HEK293 (cell line): ENCODE data around the gene NEO1.

ENCODE experiments used
- BCL11A ChIP-seq: fragments of 450-650 bp; formaldehyde crosslinking; IDR thresholded peaks from 2 replicates; pipeline ENCODE4 v1.5.1; 2016; ENCODE audit warnings: low read depth, missing biosample characterization, missing genetic modification characterization
- GFI1B ChIP-seq: fragments of 450-650 bp; formaldehyde crosslinking; IDR thresholded peaks from 2 replicates; pipeline ENCODE4 v1.5.1; 2016; ENCODE audit warnings: missing biosample characterization, missing genetic modification characterization
- GLIS1 ChIP-seq: fragments of 450-650 bp; formaldehyde crosslinking; IDR thresholded peaks from 2 replicates; pipeline ENCODE4 v1.5.1; 2016; ENCODE audit warnings: missing biosample characterization, missing genetic modification characterization
- HOXC10 ChIP-seq: sonication (generic); formaldehyde crosslinking; IDR thresholded peaks from 2 replicates; pipeline ENCODE4 v1.8.1; 2023; ENCODE audit warnings: mild to moderate bottlenecking, missing genetic modification reagents
- IKZF3 ChIP-seq: fragments of 450-650 bp; IDR thresholded peaks from 2 replicates; pipeline ENCODE4 v1.5.0; 2018; ENCODE audit warnings: missing biosample characterization, mild to moderate bottlenecking, missing genetic modification characterization, moderate library complexity
- KLF10 ChIP-seq: fragments of 450-650 bp; IDR thresholded peaks from 2 replicates; pipeline ENCODE4 v1.5.1; 2018; ENCODE audit warnings: missing biosample characterization, mild to moderate bottlenecking, missing genetic modification characterization
- KLF8 ChIP-seq: fragments of 450-650 bp; formaldehyde crosslinking; IDR thresholded peaks from 2 replicates; pipeline ENCODE4 v1.5.1; 2016; ENCODE audit warnings: missing biosample characterization, missing genetic modification characterization
- MEIS1 ChIP-seq: sonication (generic); formaldehyde crosslinking; IDR thresholded peaks from 2 replicates; pipeline ENCODE4 v1.8.1; 2022; ENCODE audit warnings: missing genetic modification reagents, mild to moderate bottlenecking, borderline replicate concordance
- PATZ1 ChIP-seq: fragments of 450-650 bp; formaldehyde crosslinking; IDR thresholded peaks from 2 replicates; pipeline ENCODE4 v1.5.1; 2016; ENCODE audit warnings: missing biosample characterization, missing genetic modification characterization
- RBAK ChIP-seq: fragments of 450-650 bp; formaldehyde crosslinking; IDR thresholded peaks from 2 replicates; pipeline ENCODE4 v1.5.1; 2016; ENCODE audit warnings: missing biosample characterization, missing genetic modification characterization
- SCRT1 ChIP-seq: fragments of 450-650 bp; formaldehyde crosslinking; IDR thresholded peaks from 2 replicates; pipeline ENCODE4 v1.5.1; 2016; ENCODE audit warnings: missing biosample characterization, missing genetic modification characterization, borderline replicate concordance
- YY1 ChIP-seq: fragments of 450-650 bp; formaldehyde crosslinking; IDR thresholded peaks from 2 replicates; pipeline ENCODE4 v1.5.1; 2018; ENCODE audit warnings: missing biosample characterization, missing genetic modification characterization
- ZEB2 ChIP-seq: fragments of 450-650 bp; formaldehyde crosslinking; IDR thresholded peaks from 2 replicates; pipeline ENCODE4 v1.5.1; 2016; ENCODE audit warnings: missing biosample characterization, missing genetic modification characterization
- ZFP69B ChIP-seq: fragments of 450-650 bp; formaldehyde crosslinking; IDR thresholded peaks from 2 replicates; pipeline ENCODE4 v1.5.1; 2016; ENCODE audit warnings: missing biosample characterization, missing genetic modification characterization
- ZNF121 ChIP-seq: fragments of 450-650 bp; formaldehyde crosslinking; IDR thresholded peaks from 2 replicates; pipeline ENCODE4 v1.5.1; 2016; ENCODE audit warnings: missing biosample characterization, missing genetic modification characterization
- ZNF169 ChIP-seq: fragments of 450-650 bp; formaldehyde crosslinking; IDR thresholded peaks from 2 replicates; pipeline ENCODE4 v1.5.1; 2016; ENCODE audit warnings: missing biosample characterization, missing genetic modification characterization
- ZNF214 ChIP-seq: fragments of 450-650 bp; formaldehyde crosslinking; IDR thresholded peaks from 2 replicates; pipeline ENCODE4 v1.5.1; 2017; ENCODE audit warnings: missing biosample characterization, mild to moderate bottlenecking, missing genetic modification characterization, borderline replicate concordance
- ZNF24 ChIP-seq: fragments of 450-650 bp; formaldehyde crosslinking; IDR thresholded peaks from 2 replicates; pipeline ENCODE4 v1.5.1; 2016; ENCODE audit warnings: missing biosample characterization, missing genetic modification characterization
- ZNF302 ChIP-seq: fragments of 450-650 bp; formaldehyde crosslinking; IDR thresholded peaks from 2 replicates; pipeline ENCODE4 v1.5.1; 2016; ENCODE audit warnings: missing biosample characterization, missing genetic modification characterization, low read depth
- ZNF324 ChIP-seq: fragments of 450-650 bp; formaldehyde crosslinking; IDR thresholded peaks from 2 replicates; pipeline ENCODE4 v1.5.1; 2016; ENCODE audit warnings: missing biosample characterization, missing genetic modification characterization
- ZNF366 ChIP-seq: fragments of 450-650 bp; formaldehyde crosslinking; conservative IDR thresholded peaks from 2 replicates; pipeline ENCODE4 v1.5.1; 2016; ENCODE audit warnings: missing biosample characterization, missing genetic modification characterization
- ZNF423 ChIP-seq: fragments of 450-650 bp; formaldehyde crosslinking; IDR thresholded peaks from 2 replicates; pipeline ENCODE4 v1.5.1; 2016; ENCODE audit warnings: missing biosample characterization, missing genetic modification characterization
- ZNF426 ChIP-seq: fragments of 450-650 bp; formaldehyde crosslinking; IDR thresholded peaks from 2 replicates; pipeline ENCODE4 v1.5.1; 2017; ENCODE audit warnings: missing biosample characterization, missing genetic modification characterization, mild to moderate bottlenecking, inconsistent platforms, moderate library complexity
- ZNF585B ChIP-seq: fragments of 450-650 bp; formaldehyde crosslinking; IDR thresholded peaks from 2 replicates; pipeline ENCODE4 v1.5.1; 2016; ENCODE audit warnings: missing biosample characterization, missing genetic modification characterization
- ZNF610 ChIP-seq: fragments of 450-650 bp; formaldehyde crosslinking; IDR thresholded peaks from 2 replicates; pipeline ENCODE4 v1.5.1; 2016; ENCODE audit warnings: missing biosample characterization, missing genetic modification characterization, borderline replicate concordance
- ZNF623 ChIP-seq: fragments of 450-650 bp; formaldehyde crosslinking; IDR thresholded peaks from 2 replicates; pipeline ENCODE4 v1.5.1; 2016; ENCODE audit warnings: missing biosample characterization, missing genetic modification characterization
- ZNF624 ChIP-seq: fragments of 450-650 bp; formaldehyde crosslinking; IDR thresholded peaks from 2 replicates; pipeline ENCODE4 v1.5.1; 2017; ENCODE audit warnings: missing biosample characterization, missing genetic modification characterization
- ZNF654 ChIP-seq: fragments of 450-650 bp; formaldehyde crosslinking; IDR thresholded peaks from 2 replicates; pipeline ENCODE4 v1.5.1; 2016; ENCODE audit warnings: low read depth, missing biosample characterization, missing genetic modification characterization
- ZNF677 ChIP-seq: fragments of 450-650 bp; IDR thresholded peaks from 2 replicates; pipeline ENCODE4 v1.5.0; 2018; ENCODE audit warnings: missing biosample characterization, mild to moderate bottlenecking, missing genetic modification characterization, moderate library complexity
- ZNF692 ChIP-seq: fragments of 450-650 bp; formaldehyde crosslinking; IDR thresholded peaks from 2 replicates; pipeline ENCODE4 v1.5.1; 2016; ENCODE audit warnings: missing biosample characterization, missing genetic modification characterization
- TF ChIP-seq, protein P1 (sequence below): fragments of 450-650 bp; formaldehyde crosslinking; IDR thresholded peaks from 2 replicates; pipeline ENCODE4 v1.5.1; 2016; ENCODE audit warnings: missing biosample characterization, missing genetic modification characterization
- TF ChIP-seq, protein P2 (sequence below): fragments of 450-650 bp; formaldehyde crosslinking; IDR thresholded peaks from 2 replicates; pipeline ENCODE4 v1.5.1; 2016; ENCODE audit warnings: missing biosample characterization, missing genetic modification characterization, borderline replicate concordance

NEO1 gene

GRCh38 chr15:73052653-73053397 is 562 bp downstream of the NEO1 start (continued):
- TF ChIP-seq SCRT1 (tag by site-specific recombination) (peak; percentile 86), ZNF324 (0 out of 2 replicates have a peak, but pooled peaks have one; percentile 28), ZNF624 (tag by site-specific recombination) (no peak), ZNF121 (no peak), GLIS1 (0 out of 2 replicates have a peak, but pooled peaks have one; percentile 21), ZNF366 (peak; percentile 55), ZNF24 (tag by site-specific recombination) (peak; percentile 92; the same call in 1 of the 2 replicates), HOXC10 (CRISPR knock-in tag) (no peak), ZFP69B (tag by site-specific recombination) (no peak; the same call in 1 of the 2 replicates), YY1 (peak; percentile 46; the same call in 1 of the 2 replicates), ZNF677 (peak; percentile 57; the same call in 1 of the 2 replicates), ZNF610 (tag by site-specific recombination) (peak; percentile 99; the same call in 1 of the 2 replicates), KLF8 (peak; percentile 52), ZNF654 (peak; percentile 26; the same call in 1 of the 2 replicates), ZNF585B (no peak), ZNF692 (tag by site-specific recombination) (peak; percentile 65), ZEB2 (tag by site-specific recombination) (peak; percentile 95), ZNF302 (tag by site-specific recombination) (no peak), ZNF423 (peak; percentile 52; the same call in 1 of the 2 replicates), BCL11A (tag by site-specific recombination) (peak; percentile 61; the same call in 1 of the 2 replicates), PATZ1 (tag by site-specific recombination) (peak; percentile 97), ZNF623 (no peak), ZNF169 (tag by site-specific recombination) (no peak), RBAK (tag by site-specific recombination) (no peak), ZNF214 (tag by site-specific recombination) (no peak), GFI1B (tag by site-specific recombination) (0 out of 2 replicates have a peak, but pooled peaks have one; percentile 31), MEIS1 (CRISPR knock-in tag) (no peak), IKZF3 (tag by site-specific recombination) (peak; percentile 93), KLF10 (tag by site-specific recombination) (peak; percentile 52), ZNF426 (tag by site-specific recombination) (no peak)
- TF ChIP-seq, protein P1, sequence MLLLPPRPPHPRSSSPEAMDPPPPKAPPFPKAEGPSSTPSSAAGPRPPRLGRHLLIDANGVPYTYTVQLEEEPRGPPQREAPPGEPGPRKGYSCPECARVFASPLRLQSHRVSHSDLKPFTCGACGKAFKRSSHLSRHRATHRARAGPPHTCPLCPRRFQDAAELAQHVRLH (tag by site-specific recombination): peak; percentile 51; the same call in 1 of the 2 replicates
- TF ChIP-seq, protein P2, sequence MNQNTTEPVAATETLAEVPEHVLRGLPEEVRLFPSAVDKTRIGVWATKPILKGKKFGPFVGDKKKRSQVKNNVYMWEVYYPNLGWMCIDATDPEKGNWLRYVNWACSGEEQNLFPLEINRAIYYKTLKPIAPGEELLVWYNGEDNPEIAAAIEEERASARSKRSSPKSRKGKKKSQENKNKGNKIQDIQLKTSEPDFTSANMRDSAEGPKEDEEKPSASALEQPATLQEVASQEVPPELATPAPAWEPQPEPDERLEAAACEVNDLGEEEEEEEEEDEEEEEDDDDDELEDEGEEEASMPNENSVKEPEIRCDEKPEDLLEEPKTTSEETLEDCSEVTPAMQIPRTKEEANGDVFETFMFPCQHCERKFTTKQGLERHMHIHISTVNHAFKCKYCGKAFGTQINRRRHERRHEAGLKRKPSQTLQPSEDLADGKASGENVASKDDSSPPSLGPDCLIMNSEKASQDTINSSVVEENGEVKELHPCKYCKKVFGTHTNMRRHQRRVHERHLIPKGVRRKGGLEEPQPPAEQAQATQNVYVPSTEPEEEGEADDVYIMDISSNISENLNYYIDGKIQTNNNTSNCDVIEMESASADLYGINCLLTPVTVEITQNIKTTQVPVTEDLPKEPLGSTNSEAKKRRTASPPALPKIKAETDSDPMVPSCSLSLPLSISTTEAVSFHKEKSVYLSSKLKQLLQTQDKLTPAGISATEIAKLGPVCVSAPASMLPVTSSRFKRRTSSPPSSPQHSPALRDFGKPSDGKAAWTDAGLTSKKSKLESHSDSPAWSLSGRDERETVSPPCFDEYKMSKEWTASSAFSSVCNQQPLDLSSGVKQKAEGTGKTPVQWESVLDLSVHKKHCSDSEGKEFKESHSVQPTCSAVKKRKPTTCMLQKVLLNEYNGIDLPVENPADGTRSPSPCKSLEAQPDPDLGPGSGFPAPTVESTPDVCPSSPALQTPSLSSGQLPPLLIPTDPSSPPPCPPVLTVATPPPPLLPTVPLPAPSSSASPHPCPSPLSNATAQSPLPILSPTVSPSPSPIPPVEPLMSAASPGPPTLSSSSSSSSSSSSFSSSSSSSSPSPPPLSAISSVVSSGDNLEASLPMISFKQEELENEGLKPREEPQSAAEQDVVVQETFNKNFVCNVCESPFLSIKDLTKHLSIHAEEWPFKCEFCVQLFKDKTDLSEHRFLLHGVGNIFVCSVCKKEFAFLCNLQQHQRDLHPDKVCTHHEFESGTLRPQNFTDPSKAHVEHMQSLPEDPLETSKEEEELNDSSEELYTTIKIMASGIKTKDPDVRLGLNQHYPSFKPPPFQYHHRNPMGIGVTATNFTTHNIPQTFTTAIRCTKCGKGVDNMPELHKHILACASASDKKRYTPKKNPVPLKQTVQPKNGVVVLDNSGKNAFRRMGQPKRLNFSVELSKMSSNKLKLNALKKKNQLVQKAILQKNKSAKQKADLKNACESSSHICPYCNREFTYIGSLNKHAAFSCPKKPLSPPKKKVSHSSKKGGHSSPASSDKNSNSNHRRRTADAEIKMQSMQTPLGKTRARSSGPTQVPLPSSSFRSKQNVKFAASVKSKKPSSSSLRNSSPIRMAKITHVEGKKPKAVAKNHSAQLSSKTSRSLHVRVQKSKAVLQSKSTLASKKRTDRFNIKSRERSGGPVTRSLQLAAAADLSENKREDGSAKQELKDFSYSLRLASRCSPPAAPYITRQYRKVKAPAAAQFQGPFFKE (tag by site-specific recombination): no peak
